ENCODE measurements around the gene PRG3. TPM values are rescaled to one million over a fixed set of nuclear protein-coding genes. Genes with fewer than 3 reads are reported as not detected.

PRG3 gene
- total and polyA plus RNA-seq, 9 of the 15 experiments (the other 6 are each of a cell fraction or from before 2014, with no cell fraction given): 0.18 to 0.55 (median 0.38) TPM; not detected in 6

DNA sequence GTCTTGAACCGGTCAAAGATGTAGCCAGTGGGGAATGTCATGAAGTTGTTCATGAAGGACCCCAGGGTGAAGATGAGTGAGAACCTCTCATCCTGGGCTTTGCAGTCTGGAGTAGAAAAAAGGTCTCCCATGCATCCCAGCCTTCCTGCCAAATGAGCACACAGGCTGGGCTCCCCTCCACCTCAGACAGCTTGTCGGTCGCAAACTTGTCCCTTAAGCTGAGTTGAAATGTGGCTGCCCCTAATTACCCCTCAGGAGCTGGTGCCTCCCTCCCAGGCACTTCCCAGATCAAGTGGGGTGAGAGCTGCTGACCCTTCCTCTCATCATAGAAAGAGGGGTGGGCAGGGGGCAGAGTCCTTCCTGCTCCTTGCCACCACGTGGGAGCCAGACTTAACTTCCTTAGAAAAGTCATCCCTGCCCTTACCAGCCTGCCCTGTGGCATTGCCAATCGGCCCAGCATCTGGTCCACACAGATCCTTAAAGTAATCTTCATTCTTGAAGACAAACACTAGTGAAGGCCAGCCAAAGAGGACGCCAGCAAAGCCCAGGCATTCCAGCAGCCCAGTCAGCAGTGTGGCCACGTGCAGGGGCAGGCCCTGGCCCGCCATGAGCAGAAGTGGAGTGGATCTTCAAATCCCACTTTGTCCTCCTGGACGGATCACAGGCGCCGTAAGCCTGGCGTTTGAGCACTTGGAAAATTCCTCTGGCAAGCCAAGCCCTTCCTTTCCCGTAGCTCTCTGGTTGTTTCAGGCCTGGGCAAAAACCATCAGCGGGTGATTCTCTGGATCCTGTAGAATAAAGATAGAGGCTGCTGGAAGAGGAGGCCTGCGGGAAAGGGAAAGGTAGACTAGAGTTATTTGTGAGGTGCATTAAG lies 44.9 kb upstream of the PRG3 start (continued):
- TF ChIP-seq, protein P1, sequence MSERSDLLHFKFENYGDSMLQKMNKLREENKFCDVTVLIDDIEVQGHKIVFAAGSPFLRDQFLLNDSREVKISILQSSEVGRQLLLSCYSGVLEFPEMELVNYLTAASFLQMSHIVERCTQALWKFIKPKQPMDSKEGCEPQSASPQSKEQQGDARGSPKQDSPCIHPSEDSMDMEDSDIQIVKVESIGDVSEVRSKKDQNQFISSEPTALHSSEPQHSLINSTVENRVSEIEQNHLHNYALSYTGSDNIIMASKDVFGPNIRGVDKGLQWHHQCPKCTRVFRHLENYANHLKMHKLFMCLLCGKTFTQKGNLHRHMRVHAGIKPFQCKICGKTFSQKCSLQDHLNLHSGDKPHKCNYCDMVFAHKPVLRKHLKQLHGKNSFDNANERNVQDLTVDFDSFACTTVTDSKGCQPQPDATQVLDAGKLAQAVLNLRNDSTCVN (CRISPR knock-in tag; IDR thresholded peaks at IDR 0.05): no peak
- TF ChIP-seq, protein P2, sequence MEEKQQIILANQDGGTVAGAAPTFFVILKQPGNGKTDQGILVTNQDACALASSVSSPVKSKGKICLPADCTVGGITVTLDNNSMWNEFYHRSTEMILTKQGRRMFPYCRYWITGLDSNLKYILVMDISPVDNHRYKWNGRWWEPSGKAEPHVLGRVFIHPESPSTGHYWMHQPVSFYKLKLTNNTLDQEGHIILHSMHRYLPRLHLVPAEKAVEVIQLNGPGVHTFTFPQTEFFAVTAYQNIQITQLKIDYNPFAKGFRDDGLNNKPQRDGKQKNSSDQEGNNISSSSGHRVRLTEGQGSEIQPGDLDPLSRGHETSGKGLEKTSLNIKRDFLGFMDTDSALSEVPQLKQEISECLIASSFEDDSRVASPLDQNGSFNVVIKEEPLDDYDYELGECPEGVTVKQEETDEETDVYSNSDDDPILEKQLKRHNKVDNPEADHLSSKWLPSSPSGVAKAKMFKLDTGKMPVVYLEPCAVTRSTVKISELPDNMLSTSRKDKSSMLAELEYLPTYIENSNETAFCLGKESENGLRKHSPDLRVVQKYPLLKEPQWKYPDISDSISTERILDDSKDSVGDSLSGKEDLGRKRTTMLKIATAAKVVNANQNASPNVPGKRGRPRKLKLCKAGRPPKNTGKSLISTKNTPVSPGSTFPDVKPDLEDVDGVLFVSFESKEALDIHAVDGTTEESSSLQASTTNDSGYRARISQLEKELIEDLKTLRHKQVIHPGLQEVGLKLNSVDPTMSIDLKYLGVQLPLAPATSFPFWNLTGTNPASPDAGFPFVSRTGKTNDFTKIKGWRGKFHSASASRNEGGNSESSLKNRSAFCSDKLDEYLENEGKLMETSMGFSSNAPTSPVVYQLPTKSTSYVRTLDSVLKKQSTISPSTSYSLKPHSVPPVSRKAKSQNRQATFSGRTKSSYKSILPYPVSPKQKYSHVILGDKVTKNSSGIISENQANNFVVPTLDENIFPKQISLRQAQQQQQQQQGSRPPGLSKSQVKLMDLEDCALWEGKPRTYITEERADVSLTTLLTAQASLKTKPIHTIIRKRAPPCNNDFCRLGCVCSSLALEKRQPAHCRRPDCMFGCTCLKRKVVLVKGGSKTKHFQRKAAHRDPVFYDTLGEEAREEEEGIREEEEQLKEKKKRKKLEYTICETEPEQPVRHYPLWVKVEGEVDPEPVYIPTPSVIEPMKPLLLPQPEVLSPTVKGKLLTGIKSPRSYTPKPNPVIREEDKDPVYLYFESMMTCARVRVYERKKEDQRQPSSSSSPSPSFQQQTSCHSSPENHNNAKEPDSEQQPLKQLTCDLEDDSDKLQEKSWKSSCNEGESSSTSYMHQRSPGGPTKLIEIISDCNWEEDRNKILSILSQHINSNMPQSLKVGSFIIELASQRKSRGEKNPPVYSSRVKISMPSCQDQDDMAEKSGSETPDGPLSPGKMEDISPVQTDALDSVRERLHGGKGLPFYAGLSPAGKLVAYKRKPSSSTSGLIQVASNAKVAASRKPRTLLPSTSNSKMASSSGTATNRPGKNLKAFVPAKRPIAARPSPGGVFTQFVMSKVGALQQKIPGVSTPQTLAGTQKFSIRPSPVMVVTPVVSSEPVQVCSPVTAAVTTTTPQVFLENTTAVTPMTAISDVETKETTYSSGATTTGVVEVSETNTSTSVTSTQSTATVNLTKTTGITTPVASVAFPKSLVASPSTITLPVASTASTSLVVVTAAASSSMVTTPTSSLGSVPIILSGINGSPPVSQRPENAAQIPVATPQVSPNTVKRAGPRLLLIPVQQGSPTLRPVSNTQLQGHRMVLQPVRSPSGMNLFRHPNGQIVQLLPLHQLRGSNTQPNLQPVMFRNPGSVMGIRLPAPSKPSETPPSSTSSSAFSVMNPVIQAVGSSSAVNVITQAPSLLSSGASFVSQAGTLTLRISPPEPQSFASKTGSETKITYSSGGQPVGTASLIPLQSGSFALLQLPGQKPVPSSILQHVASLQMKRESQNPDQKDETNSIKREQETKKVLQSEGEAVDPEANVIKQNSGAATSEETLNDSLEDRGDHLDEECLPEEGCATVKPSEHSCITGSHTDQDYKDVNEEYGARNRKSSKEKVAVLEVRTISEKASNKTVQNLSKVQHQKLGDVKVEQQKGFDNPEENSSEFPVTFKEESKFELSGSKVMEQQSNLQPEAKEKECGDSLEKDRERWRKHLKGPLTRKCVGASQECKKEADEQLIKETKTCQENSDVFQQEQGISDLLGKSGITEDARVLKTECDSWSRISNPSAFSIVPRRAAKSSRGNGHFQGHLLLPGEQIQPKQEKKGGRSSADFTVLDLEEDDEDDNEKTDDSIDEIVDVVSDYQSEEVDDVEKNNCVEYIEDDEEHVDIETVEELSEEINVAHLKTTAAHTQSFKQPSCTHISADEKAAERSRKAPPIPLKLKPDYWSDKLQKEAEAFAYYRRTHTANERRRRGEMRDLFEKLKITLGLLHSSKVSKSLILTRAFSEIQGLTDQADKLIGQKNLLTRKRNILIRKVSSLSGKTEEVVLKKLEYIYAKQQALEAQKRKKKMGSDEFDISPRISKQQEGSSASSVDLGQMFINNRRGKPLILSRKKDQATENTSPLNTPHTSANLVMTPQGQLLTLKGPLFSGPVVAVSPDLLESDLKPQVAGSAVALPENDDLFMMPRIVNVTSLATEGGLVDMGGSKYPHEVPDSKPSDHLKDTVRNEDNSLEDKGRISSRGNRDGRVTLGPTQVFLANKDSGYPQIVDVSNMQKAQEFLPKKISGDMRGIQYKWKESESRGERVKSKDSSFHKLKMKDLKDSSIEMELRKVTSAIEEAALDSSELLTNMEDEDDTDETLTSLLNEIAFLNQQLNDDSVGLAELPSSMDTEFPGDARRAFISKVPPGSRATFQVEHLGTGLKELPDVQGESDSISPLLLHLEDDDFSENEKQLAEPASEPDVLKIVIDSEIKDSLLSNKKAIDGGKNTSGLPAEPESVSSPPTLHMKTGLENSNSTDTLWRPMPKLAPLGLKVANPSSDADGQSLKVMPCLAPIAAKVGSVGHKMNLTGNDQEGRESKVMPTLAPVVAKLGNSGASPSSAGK (IDR thresholded peaks at IDR 0.05): peak; percentile 91
- TF ChIP-seq, protein P3, sequence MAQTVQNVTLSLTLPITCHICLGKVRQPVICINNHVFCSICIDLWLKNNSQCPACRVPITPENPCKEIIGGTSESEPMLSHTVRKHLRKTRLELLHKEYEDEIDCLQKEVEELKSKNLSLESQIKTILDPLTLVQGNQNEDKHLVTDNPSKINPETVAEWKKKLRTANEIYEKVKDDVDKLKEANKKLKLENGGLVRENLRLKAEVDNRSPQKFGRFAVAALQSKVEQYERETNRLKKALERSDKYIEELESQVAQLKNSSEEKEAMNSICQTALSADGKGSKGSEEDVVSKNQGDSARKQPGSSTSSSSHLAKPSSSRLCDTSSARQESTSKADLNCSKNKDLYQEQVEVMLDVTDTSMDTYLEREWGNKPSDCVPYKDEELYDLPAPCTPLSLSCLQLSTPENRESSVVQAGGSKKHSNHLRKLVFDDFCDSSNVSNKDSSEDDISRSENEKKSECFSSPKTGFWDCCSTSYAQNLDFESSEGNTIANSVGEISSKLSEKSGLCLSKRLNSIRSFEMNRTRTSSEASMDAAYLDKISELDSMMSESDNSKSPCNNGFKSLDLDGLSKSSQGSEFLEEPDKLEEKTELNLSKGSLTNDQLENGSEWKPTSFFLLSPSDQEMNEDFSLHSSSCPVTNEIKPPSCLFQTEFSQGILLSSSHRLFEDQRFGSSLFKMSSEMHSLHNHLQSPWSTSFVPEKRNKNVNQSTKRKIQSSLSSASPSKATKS (CRISPR knock-in tag; IDR thresholded peaks at IDR 0.05): no peak
- TF ChIP-seq, protein P4, sequence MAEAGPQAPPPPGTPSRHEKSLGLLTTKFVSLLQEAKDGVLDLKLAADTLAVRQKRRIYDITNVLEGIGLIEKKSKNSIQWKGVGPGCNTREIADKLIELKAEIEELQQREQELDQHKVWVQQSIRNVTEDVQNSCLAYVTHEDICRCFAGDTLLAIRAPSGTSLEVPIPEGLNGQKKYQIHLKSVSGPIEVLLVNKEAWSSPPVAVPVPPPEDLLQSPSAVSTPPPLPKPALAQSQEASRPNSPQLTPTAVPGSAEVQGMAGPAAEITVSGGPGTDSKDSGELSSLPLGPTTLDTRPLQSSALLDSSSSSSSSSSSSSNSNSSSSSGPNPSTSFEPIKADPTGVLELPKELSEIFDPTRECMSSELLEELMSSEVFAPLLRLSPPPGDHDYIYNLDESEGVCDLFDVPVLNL (CRISPR knock-in tag; IDR thresholded peaks at IDR 0.05; ENCODE audit: low read depth): no peak
- TF ChIP-seq ZNF57 (CRISPR knock-in tag; IDR thresholded peaks at IDR 0.05): no peak
- TF ChIP-seq, protein P5, sequence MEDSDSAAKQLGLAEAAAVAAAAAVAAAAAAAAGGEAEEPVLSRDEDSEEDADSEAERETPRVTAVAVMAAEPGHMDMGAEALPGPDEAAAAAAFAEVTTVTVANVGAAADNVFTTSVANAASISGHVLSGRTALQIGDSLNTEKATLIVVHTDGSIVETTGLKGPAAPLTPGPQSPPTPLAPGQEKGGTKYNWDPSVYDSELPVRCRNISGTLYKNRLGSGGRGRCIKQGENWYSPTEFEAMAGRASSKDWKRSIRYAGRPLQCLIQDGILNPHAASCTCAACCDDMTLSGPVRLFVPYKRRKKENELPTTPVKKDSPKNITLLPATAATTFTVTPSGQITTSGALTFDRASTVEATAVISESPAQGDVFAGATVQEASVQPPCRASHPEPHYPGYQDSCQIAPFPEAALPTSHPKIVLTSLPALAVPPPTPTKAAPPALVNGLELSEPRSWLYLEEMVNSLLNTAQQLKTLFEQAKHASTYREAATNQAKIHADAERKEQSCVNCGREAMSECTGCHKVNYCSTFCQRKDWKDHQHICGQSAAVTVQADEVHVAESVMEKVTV (CRISPR knock-in tag; IDR thresholded peaks at IDR 0.05): no peak

Measured in K562 (cell line).